Superior temporal gyrus (tissue), 1 donor: ENCODE data around the gene NDFIP2.
"Not testable (repeated sequence)": the region's sequence is repeated elsewhere in the genome, so short reads cannot be mapped to it uniquely, and the experiment has no call there.

Source experiments
- DNase-seq: peaks from one replicate; pipeline ENCODE4 v3.0.0-alpha.2; 2016; ENCODE audit errors: extremely low spot score

The NDFIP2 gene

DNA sequence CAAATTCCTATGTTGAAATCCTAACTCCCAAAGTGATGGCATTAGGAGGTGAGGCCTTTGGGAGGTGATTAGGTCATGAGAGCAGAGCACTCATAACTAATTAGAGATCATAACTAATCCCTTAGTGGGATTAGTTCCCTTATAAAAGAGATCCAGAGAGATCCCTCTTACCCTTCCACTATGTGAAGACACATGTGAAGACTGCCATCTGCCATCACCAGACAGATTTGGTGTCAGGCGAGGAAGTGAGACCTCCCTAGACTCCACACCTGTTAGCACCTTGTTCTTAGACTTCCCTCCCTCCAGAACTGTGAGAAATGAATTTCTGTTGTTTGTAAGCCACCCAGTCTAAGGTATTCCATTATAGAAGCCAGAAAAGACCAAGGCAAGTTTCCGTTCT is 112.2 kb downstream of the NDFIP2 start:
- DNase-seq = no peak

GRCh38 chr13:79593641-79594275 is 112.8 kb downstream of the NDFIP2 start:
- peak; percentile 15 for DNase-seq

DNA sequence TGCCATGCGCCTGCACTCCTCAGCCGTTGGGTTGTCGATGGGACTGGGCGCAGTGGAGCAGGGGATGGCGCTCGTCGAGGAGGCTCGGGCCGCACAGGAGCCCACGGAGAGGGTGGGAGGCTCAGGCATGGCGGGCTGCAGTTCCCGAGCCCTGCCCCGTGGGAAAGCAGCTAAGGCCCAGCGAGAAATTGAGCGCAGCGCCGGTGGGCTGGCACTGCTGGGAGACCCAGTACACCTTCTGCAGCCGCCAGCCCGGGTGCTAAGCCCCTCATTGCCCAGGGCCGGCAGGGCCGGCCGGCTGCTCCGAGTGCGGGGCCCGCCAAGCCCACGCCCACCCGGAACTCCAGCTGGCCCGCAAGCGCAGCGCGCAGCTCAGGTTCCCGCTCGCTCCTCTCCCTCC is 119.2 kb downstream of the NDFIP2 start:
- DNase-seq = not testable (repeated sequence)

- no peak for DNase-seq
Observed at GRCh38 chr13:79602936-79603335, 122.0 kb downstream of the NDFIP2 start.

DNA sequence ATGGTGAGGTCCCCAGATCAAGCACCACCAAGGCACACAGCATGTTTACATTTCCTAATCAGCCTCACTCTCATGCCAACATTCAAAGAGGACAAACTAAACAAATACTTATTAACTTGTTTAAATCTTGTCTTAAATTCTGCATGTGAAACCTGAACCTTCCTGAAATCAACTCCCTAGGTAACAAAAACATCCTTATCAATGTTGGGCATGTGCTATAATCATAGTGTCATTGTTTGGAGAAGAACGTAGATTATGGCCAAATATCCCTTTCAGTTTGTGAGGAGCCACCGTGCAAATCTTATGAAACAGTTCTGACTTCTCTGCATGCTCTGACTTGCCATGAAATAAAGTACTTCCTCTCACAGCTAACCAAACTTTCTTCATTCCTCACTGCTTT is 123.8 kb downstream of the NDFIP2 start:
- no peak for DNase-seq
